NCI-H2196 treated with DMSO at 0.1 percent for 48 hours (cell line): Measurements from ENCODE around the gene ARSG.

Source experiments
- DNase-seq: peaks from one replicate; lab custom pipeline; 2025; ENCODE audit not compliant: unreplicated experiment; lab: John Stamatoyannopoulos, UW

The ARSG gene

GRCh38 chr17:68463211-68464019 lies 172.1 kb downstream of the ARSG start:
- DNase-seq = no peak

- DNase-seq = no peak
These were observed 177.0 kb downstream of the ARSG start for GRCh38 chr17:68468334-68468733.

- DNase-seq = no peak
These were observed 177.5 kb downstream of the ARSG start for GRCh38 chr17:68468788-68469187.
